Activated naive CD4-positive, alpha-beta T cell (primary cell): ENCODE data around the gene RASGRF1.
"Not testable (repeated sequence)": the region's sequence is repeated elsewhere in the genome, so short reads cannot be mapped to it uniquely, and the experiment has no call there.

Source experiments
- DNase-seq, 4 experiments: peaks; one replicate each; lab custom pipeline; 2025; lab: John Stamatoyannopoulos, UW

Gene RASGRF1

GRCh38 chr15:79008659-79009058 lies 81.9 kb downstream of the RASGRF1 start:
- no peak for DNase-seq

- no peak for DNase-seq
Observed at GRCh38 chr15:79007066-79007465, 83.5 kb downstream of the RASGRF1 start.

GRCh38 chr15:79006071-79006470 lies 84.5 kb downstream of the RASGRF1 start:
- DNase-seq, result no peak

- DNase-seq, result no peak
Observed at GRCh38 chr15:79004336-79004735, 86.2 kb downstream of the RASGRF1 start.

GRCh38 chr15:79003896-79004295 lies 86.7 kb downstream of the RASGRF1 start:
- no peak for DNase-seq

- DNase-seq, result no peak
Observed at GRCh38 chr15:79003301-79003700, 87.3 kb downstream of the RASGRF1 start.

GRCh38 chr15:79002581-79002980 lies 88.0 kb downstream of the RASGRF1 start:
- no peak for DNase-seq

GRCh38 chr15:78999636-79000035 lies 90.9 kb downstream of the RASGRF1 start:
- no peak for DNase-seq

GRCh38 chr15:78998526-78998925 lies 92.1 kb downstream of the RASGRF1 start:
- DNase-seq, result no peak

GRCh38 chr15:78997981-78998499 lies 92.5 kb downstream of the RASGRF1 start:
- no peak for DNase-seq

- no peak for DNase-seq
Observed at GRCh38 chr15:78996894-78997275, 93.7 kb downstream of the RASGRF1 start.

GRCh38 chr15:78995921-78996893 lies 94.4 kb downstream of the RASGRF1 start:
- no peak for DNase-seq

GRCh38 chr15:78995161-78995560 lies 95.4 kb downstream of the RASGRF1 start:
- DNase-seq, result not testable (repeated sequence)

- no peak for DNase-seq
Observed at GRCh38 chr15:78993931-78994530, 96.5 kb downstream of the RASGRF1 start.

GRCh38 chr15:78993257-78993930 lies 97.2 kb downstream of the RASGRF1 start:
- no peak for DNase-seq

- no peak for DNase-seq
Observed at GRCh38 chr15:78992416-78993256, 97.9 kb downstream of the RASGRF1 start.

- DNase-seq, result no peak
Observed at GRCh38 chr15:78991879-78992278, 98.7 kb downstream of the RASGRF1 start.

- no peak for DNase-seq
Observed at GRCh38 chr15:78991476-78991875, 99.1 kb downstream of the RASGRF1 start.

GRCh38 chr15:78990278-78990677 lies 100.3 kb downstream of the RASGRF1 start:
- DNase-seq, result no peak

- no peak for DNase-seq
Observed at GRCh38 chr15:78989701-78990240, 100.8 kb downstream of the RASGRF1 start.

GRCh38 chr15:78988361-78988911 lies 102.1 kb downstream of the RASGRF1 start:
- DNase-seq, result no peak
